HuH-7.5 (cell line): ENCODE data around the gene CEP170.

ENCODE experiments used
- DNase-seq: peaks from one replicate; pipeline ENCODE4 v3.0.0; 2011; ENCODE audit warnings: low spot score

Gene CEP170

GRCh38 chr1:243254927-243255790 is at the start of gene CEP170:
TSS of gene CEP170 (minus strand) at chr1:243255281. CDS start at chr1:243225280, 30,001 bp downstream.
- DNase-seq, result peak; percentile 84

GRCh38 chr1:243301059-243301458 is 46.0 kb upstream of the CEP170 start:
- DNase-seq, result no peak

GRCh38 chr1:243299069-243299468 is 44.0 kb upstream of the CEP170 start:
- DNase-seq, result no peak

- no peak for DNase-seq
These were observed 39.6 kb upstream of the CEP170 start for GRCh38 chr1:243294723-243295121.

- DNase-seq, result no peak
These were observed 39.1 kb upstream of the CEP170 start for GRCh38 chr1:243293941-243294722.

GRCh38 chr1:243292117-243292516 is 37.0 kb upstream of the CEP170 start:
- no peak for DNase-seq

GRCh38 chr1:243291292-243291691 is 36.2 kb upstream of the CEP170 start:
- DNase-seq, result no peak

- DNase-seq, result no peak
These were observed 33.0 kb upstream of the CEP170 start for GRCh38 chr1:243288062-243288461.

- no peak for DNase-seq
These were observed 32.6 kb upstream of the CEP170 start for GRCh38 chr1:243287652-243288051.

- no peak for DNase-seq
These were observed 32.0 kb upstream of the CEP170 start for GRCh38 chr1:243287123-243287460.

- no peak for DNase-seq
These were observed 31.5 kb upstream of the CEP170 start for GRCh38 chr1:243286409-243287122.

- no peak for DNase-seq
These were observed 26.6 kb upstream of the CEP170 start for GRCh38 chr1:243281672-243282071.

GRCh38 chr1:243280571-243281129 is 25.6 kb upstream of the CEP170 start:
- no peak for DNase-seq

- DNase-seq, result no peak
These were observed 20.2 kb upstream of the CEP170 start for GRCh38 chr1:243275316-243275715.

- no peak for DNase-seq
These were observed 18.9 kb upstream of the CEP170 start for GRCh38 chr1:243273945-243274344.

GRCh38 chr1:243273506-243273905 is 18.4 kb upstream of the CEP170 start:
- no peak for DNase-seq

GRCh38 chr1:243272401-243272800 is 17.3 kb upstream of the CEP170 start:
- no peak for DNase-seq

GRCh38 chr1:243271996-243272395 is 16.9 kb upstream of the CEP170 start:
- no peak for DNase-seq

- DNase-seq, result no peak
These were observed 15.2 kb upstream of the CEP170 start for GRCh38 chr1:243270097-243270864.

GRCh38 chr1:243269461-243269801 is 14.3 kb upstream of the CEP170 start:
- no peak for DNase-seq

- DNase-seq, result no peak
These were observed 13.8 kb upstream of the CEP170 start for GRCh38 chr1:243268751-243269460.
